Stromal cell of bone marrow (primary cell): ENCODE measurements around the gene MAP1LC3A.

Experiments used
- DNase-seq: peaks from one replicate; pipeline ENCODE4 v3.0.0-alpha.2; 2012; ENCODE audit warnings: low read depth

Gene MAP1LC3A

DNA sequence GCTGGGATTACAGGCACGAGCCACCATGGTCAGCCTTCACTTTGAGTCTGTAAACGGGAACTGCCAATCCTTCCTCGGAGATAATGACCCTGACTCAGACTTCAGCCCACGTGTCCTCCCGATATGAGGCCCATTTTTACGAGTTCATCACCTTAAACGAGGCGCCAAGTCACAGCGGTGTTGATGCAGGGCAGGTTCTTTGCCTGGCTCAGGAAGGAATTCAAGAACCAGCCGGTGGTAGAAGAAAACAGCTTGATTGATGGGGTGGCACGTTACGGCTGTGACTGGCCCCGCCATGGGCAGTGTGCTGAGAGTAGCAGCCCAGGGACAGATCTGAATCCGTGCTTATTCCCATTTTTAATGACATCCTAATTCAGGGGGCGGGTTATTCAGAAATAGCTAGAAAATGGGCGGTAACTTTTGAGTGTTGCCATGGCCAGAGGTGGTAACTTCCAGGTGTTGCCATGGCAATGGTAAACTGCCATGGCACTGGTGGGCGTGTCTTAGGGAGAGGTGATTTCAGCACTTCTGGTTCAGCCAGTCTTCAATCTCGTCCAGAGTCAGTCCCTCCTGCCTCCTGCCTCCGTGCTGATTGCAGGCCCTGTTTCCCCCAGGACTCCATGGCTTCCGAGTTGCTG, 9.1 kb upstream of the MAP1LC3A start:
- no peak for DNase-seq

DNA sequence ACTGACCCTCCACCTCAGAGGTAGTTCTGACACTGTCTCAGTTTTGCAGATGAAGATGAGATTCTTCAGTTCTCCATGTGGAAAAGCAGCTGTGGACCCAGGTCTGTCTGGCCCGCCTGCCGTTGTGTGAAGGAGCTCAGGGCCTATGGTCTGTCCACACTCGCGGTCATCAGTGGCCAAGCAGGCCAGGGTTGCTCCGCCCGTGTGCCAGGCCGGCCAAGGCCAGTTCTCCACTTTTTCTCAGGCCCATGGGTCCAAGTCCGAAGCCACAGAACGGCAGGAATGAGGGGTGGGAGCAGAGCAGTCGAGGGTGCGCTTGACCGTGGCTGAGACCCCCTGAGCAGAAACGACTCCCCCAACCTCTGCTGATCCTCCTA, 8.6 kb upstream of the MAP1LC3A start:
- DNase-seq: no peak

DNA sequence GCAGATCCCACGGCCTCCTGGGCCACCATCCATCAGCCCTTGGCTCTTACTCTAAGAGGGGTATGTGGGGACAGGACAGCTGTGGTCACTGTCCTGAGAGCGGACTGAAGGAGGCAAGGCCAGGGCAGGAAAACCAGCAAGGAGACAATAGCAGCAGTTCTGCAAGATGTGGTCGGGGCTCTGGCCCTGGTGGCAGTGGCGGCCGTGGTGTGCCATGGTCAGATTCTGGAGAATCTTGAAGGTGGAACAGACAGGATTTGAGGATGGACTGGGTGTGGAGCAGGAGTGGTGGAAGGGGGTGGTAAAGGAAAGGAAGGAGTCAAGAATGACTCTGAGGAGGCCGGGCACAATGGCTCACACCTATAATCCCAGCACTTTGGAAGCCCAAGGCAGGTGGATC, 5.9 kb upstream of the MAP1LC3A start:
- DNase-seq: no peak

DNA sequence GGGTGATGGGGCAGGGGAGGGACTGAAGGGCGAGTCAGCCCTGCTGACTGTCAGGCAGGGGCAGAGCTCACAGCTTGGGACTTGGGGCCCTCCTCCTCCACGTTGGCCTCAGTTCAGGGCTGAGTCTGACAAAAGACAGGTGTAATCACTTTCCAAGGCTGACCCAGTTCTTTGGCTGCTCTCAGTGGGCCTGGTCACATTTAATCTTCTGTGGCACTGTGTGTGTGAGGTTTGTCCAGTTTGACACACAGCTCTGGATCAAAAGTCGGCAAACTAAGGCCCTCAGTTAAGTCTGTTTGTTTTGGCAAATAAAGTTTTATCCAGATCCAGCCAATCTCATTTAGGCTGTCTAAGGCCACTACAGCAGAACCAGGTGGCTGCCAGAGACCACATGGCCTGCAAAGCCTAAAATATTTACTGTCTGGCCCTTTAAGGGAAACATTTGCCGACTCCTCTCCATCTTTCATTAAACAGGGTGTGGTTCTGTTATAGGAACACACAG, 5.1 kb upstream of the MAP1LC3A start:
- no peak for DNase-seq

DNA sequence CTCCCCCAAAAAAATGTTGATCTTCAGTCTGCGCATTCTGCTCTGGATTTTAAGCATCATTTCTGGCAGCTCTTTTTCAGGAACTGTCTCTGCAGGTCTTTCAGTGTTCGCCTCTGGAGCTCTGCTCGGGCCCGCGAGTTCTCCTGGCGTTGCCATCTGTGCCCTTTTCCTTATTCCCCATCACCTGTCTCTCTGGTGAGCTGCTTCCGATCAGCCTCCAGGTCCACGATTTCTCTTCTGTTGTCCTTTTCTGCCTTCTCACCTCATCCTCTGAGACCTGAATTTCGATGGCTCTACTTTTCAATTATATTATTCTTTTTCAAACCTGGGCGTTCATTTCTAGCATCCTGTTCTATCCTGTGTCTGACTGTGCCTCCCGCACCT, 590 bp upstream of the MAP1LC3A start:
- no peak for DNase-seq

DNA sequence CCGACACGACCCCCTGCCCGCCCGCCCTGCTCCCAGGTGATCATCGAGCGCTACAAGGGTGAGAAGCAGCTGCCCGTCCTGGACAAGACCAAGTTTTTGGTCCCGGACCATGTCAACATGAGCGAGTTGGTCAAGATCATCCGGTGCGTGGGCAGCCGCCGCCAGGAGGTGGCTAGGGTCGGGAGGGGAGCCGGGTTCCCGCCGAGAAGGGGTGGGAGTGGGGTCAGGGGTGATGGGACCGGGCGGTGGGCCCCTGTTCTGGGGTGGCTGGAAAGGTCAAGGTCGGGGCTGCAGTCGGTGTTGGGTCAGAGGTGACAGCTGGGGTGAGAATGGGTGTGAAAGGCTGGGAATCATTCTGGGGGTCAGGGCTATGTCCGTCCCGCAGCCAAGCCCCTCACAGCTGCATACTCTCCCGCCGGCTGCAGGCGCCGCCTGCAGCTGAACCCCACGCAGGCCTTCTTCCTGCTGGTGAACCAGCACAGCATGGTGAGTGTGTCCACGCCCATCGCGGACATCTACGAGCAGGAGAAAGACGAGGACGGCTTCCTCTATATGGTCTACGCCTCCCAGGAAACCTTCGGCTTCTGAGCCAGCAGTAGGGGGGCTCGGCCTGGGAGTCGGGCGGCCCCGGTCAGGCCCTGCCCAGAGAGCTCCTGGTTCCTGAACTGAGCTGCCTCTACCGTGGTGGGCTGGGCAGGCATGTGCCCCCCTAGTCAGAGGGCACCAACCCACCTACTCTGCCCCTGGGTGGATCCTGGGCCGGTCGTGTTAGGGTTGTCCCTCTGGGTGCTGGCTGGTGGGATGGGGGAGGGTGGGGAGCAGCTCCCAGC, 1.0 kb downstream of the MAP1LC3A start:
- no peak for DNase-seq

DNA sequence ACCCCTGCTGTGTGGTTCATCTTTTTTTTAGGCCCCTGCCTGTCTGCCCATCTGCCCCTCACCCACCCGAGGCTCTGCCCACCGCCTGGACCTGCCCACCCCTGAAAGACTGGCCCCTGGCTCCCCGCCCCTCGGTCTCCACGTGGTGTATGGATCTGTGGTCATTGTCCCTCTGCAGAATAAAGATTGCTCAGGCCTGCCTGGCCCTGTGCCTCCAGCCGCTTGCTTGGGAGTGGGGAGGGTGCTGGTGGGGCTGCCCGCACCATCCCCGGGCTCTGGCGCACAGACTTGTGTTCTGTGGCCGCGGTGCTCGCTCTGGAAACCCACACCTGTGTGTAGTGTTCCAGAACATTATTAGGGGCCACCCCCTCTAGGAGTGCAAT, 1.6 kb downstream of the MAP1LC3A start:
- no peak for DNase-seq

DNA sequence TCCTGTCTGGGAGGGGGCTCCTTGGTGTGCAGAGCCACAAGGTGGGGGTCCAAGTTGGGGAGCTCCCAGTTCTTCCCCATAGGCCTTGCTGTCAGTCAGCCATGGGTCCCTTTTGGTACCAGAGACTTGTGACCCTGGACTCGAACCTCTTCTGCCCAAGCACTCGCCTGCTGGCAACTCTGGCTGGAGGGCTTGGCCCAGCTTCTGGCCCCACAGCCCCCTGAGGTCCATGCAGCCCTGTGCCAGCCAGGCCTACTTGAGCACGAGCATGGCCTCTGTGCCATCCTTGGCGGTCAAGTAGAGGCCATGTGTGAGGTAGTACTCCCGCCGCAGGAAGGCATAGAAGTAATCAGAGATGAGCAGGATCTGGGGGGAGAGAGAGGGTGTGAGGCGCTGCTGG, 2.1 kb downstream of the MAP1LC3A start:
- no peak for DNase-seq

DNA sequence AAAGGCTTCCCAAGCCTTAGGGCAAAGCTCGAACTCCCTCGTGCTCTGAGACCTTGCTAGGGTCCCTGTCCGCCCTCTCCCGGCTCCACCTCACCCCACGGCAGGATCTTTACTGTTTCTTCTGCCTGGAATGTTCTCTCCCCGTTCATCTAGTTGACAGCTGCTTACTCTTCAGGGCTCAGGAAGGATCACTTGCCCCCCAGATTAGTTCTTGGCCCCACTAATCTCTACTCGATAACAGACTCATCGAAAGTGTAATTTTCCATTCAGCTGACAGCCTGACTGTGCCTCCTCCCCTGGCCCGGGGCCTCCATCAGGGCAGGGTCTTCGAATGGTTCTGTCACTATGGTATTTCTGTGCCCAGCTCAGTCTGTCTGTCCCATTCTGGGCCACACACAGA, 3.1 kb downstream of the MAP1LC3A start:
- DNase-seq: no peak

DNA sequence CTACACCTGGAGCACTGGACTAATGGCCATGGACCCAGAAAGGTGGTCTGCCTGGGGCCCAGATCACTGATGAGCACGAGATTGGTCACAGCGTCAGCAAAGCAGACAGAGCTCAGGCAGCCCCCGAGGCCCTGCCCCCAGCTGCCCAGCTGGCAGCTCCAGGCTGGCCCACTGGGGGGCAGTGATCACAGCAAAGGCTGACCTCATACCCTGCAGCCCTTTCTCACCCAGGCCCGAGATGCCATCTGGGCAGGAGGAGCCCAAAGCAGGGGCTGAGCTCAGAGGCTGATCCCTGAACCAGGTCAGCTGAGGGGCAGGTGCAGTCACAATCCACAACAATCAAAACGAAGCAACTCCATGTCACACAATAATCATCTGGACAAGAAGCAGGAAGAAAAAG, 4.1 kb downstream of the MAP1LC3A start:
- DNase-seq: no peak

DNA sequence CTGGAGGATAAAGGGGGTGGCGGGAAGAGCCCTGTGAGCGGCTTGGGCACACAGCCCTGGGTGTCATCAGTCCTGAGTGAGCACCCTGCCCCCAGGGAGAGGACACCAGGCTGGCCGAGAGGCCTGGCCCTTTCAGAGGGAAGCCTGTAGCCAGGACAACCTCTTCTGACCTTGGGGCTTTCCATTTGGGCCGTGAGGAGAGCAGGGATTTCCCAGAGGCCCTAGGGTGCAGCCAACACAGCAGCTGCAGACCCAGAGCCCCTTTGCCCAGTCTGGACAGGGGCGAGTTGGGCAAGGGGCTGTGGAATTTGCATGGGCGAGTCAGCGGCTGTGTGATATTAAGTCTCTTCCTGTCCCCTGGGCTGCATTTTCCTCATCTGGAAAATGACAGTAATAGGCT, 6.3 kb downstream of the MAP1LC3A start:
- no peak for DNase-seq

DNA sequence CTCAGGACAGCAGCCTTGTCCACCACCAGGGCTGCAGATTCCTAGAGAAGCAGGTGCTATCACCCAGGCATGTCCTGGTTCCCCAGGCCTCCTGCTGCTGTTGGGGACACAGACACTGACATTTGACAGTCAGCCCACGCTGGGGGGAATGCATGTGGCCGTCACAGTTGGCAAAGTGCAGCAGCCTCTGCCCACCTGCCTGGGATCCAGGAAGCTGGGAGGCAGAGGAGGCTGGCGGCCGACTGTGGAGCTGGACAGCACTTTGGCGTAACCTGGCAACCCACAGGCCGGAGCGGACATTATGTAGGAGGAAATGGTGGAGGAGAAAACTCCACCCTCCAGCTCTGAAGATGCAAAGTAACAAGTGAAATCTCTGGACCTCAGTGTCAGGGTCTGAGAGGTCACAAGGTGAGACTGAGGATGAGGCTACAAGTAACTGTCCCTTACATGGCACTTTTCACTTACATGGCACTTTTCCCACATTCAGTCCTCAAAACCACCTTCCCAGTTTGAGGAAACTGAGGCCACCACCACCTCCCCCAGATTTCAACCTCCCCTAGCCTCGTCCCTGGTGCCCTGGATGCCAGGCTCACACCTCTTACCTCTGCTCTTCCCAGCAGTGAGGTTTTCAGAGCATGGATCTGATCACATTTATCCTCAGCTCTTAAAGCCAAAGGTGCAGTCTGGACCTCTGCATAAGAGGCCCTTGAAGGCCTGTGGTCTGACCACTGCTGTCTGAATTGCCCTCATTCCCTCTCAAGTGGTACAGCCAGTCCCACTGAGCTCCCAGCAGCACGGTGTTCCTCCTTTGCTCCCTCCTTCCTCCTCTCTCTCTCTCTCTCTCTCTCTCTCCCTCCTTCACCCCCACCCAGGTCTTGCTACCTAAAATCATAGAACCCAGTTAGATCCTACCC, 8.7 kb downstream of the MAP1LC3A start:
- no peak for DNase-seq

DNA sequence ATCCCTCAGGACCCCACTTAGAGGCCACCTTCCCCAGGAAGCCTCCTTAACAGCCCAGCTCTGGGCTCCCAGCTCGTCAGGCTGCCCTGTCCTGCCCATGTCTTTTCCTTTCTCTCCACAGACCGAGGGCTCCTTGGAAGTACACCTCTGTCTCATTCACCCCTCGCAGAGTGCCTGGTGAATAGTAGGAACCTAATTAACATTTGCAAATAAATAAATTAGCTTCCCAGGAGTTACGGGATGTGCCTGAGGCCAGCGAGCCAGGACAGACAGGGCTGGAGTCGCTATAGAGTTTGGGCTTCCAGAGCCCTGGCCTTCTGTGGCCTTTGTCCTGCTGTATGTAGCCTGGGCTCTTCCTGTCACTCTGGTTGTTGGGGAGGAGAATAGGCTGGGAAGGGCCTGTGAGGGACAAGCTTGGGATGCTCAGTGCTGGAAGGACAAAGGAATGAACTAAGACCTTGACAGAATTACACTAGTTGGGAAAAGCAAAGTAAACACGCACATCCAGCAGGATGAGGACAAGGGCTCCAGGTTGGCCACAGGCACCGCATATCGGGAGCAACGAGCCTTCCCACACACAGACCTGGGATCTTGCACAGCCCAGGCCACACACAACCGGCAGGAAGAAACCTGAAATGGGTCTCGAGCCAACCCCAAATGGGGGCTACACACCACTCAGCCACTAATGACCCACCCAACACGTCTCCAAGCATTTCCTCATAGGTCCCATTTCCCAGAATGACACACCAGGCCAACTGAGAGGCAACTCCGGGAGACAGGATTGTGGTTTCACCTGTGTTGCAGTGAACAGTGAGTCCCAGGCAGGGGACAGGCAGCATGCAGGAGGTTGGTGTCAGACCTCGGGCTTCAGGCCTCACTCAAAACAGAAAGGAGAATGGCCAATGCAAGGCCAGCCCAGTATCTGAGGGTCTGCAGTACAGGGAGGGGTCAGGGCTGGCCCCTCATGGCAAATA, 9.7 kb downstream of the MAP1LC3A start:
- no peak for DNase-seq

DNA sequence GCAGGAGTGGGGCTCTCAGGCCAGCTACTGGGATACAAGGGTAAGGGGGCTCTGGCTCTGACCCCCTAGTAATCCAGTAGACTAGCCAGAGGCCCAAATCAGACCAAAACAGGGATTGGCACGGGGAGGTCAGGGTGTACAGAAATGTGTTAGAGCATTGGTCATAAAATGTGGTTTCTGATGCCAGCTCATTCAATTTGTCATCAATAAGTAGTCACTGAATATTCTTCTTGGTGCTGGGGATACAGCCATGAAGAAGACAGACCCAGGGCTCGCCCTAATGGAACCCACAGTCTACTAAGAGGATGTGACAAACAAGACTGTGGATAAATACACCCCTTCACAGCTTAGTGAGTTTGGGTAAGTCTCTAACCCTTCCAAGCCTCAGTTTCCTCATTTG, 11.1 kb downstream of the MAP1LC3A start:
- no peak for DNase-seq

DNA sequence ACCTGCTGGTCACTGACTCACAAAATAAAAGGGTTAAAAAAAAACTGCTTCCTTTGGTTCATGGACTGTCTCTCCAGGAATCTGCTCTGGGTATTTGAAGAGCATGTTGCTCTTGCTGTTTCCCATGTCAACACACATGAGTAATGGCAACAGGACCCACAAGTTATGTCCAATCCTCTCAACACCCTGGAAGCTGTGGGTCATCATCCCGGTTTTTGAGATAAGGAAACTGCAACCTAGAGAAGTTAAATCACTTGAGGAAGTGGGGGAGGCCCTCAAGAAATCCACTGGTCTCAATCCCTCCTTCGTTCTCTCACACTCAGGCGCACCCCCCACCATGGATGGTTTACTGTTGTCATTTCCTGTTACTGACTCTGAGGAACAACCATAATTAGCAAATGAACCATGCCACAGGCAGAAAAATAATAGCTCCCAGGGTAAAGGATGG, 12.4 kb downstream of the MAP1LC3A start:
- DNase-seq: no peak

DNA sequence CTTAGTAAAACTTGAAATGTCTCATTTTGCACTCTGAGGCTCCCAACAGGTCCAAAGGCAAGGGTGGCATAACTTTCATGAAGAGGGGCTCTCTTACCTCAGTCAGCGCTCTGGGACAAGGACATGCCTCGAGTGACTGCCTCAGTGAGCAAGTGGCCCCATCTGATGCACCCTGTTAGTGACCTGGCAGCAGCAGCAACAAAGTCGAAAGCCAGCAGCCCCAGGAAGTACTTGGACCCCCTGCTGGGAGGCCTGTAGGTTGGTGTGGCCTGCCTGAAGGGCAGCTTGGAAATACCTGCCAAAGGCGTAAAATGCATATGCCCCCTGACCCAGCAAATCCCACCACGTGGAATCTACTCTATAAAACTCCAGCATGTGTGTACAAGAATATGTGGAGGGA, 13.2 kb downstream of the MAP1LC3A start:
- no peak for DNase-seq

DNA sequence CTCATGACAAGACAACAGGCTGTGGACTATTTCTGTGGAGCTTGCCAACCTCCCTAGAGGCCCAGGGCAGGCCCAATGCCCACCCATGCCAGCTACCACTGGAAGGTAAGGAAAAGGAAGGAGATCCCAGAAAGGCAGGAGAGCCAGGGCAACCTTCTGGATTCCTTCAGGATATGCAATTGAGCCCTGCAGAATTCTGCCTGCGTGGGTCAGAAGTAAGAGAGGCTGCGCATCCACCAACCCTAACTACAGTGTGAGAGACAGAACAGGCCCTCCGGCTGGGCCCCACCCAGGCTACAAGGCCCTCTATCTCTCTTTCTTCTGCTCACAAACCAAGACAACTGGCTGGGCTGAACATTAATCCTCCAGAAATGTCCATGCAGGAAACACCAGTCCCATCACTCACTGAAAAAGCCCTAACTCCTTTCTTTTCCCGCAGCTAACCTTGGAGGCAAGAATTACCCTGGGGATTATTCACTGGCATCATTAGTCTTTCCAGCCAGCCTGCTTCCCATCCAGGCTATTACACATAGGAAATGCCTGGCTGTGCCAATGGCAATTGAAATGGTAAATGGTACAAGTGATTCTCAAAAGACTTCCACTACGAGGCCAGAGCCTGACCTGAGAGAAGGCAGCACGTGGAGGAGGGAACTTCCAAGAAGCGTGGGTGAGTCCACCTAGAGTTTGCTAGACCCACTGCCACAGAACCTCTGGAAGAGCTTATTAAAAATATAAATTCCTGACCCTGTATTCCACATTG, 15.2 kb downstream of the MAP1LC3A start:
- no peak for DNase-seq

DNA sequence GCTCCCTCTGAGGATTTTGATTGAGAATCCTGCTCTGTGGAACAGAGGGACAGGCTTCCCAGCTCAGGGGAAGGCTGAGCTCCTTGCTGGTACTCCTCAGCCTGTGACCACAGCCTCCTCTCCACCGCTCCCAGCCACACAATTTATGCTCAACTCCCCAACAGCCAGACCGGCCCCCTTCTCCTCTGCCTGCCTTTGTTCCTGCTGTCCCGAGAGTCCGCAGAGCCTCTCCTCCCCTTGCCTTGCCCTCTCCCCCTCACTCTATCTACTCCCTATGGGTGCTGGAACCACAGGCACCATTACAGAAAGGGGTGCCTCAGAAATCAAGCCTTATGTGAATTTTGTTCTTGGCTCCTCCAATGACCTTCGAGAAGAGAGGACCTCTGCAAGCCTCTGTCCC, 15.9 kb downstream of the MAP1LC3A start:
- DNase-seq: no peak

DNA sequence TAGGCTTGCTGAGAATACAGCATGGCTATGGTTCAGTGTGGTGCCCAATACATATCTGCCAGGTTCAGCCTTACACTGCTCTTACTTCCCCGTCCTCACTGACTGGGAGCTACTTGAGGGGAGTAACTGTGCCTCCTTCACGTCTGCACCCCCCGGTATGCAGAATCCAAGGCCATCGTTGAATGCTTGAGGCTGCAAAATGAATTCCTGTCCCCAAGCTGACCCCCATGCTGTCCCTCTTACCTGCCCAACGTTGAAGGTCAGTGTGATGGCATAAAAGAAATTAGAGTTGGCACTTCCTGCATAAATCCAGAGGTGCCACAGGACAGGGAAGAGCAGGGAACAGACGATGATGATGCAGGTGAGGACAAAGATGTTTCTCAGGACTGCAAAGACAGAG, 16.3 kb downstream of the MAP1LC3A start:
- DNase-seq: no peak

DNA sequence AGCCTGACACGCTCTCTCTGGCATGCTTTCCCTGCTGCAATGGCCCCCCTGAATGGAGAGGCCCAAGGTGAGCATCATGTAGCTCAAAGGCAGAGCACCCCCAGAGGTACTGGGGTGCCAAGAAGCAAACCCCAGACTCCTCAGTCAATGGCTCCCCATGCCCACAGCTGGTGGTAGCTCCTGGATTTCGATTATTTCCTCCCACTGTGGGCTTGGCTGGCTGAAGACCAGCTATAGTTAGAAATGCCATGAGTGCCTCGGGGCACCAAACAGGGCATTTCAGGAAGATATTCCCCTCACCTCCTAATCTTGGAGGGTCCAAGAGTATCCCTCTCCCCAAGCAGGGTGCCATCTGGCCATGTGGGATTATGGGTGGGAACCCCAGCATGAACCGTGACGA, 16.8 kb downstream of the MAP1LC3A start:
- DNase-seq: no peak

DNA sequence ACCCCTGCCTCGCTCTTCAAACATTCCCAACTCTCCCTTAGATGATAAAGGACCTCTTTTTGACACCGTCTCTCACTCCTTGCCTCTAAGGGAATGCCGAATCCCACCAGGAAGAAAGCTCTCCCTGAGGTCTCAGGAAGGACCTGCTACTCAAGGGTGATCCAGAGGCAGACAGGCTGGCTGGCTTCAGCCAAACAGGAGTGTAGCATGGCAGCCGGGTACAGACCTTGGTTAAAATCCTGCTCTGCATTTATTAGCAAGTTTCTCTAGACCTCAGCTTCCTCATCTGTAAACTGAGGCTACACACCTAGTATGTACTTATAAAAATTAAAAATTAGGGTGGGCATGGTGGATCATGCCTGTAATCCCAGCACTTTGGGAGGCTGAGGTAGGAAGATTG, 17.2 kb downstream of the MAP1LC3A start:
- DNase-seq: no peak
